BJ (cell line): Measurements from ENCODE around the gene IFNG. TPM values are rescaled to one million over a fixed set of nuclear protein-coding genes. Genes with fewer than 3 reads are reported as not detected.

Source experiments
- CTCF ChIA-PET: fragments of 350-600 bp; formaldehyde crosslinking; extraction: SDS; loops from one replicate; lab custom pipeline; 2021; ENCODE audit warnings: antibody characterized with exemption, inconsistent platforms; lab: Yijun Ruan, JAX
- POLR2A ChIA-PET: fragments of 300-600 bp; sonication (Branson Sonifier 250); formaldehyde crosslinking; extraction: SDS; loops from one replicate; lab custom pipeline; 2021; ENCODE audit warnings: antibody characterized with exemption; lab: Charles Lee
- DNase-seq: peaks from one replicate; pipeline ENCODE4 v3.0.0-alpha.2; 2011; ENCODE audit warnings: low read depth
- H3K27me3 ChIP-seq: 2 replicates; pipeline ENCODE4 v1.6.0; 2011; ENCODE audit warnings: low read length; ENCODE audit not compliant: control insufficient read depth, insufficient read depth
- H3K36me3 ChIP-seq: 2 replicates; pipeline ENCODE4 v1.5.1; 2011; ENCODE audit warnings: low read length; ENCODE audit not compliant: control insufficient read depth, insufficient read depth
- H3K4me3 ChIP-seq: 2 replicates; pipeline ENCODE4 v1.5.1; 2011; ENCODE audit warnings: low read depth, mild to moderate bottlenecking, control low read depth, low read length
- polyA plus RNA-seq: library from polyadenylated mRNA; depleted of rRNA; stranded (reverse); fragments of >200 nt; gene quantifications from 2 replicates; pipeline ENCODE4 v1.2.3, GENCODE V29; 2011
- TF ChIP-seq, protein P1 (sequence below): IDR thresholded peaks from 2 replicates; pipeline ENCODE4 v1.5.1; 2011; ENCODE audit warnings: low read depth, mild to moderate bottlenecking, control low read depth, inconsistent platforms, low read length, moderate library complexity; ENCODE audit not compliant: insufficient read depth

The IFNG gene
- polyA plus RNA-seq, 1 experiment, result not detected

DNA sequence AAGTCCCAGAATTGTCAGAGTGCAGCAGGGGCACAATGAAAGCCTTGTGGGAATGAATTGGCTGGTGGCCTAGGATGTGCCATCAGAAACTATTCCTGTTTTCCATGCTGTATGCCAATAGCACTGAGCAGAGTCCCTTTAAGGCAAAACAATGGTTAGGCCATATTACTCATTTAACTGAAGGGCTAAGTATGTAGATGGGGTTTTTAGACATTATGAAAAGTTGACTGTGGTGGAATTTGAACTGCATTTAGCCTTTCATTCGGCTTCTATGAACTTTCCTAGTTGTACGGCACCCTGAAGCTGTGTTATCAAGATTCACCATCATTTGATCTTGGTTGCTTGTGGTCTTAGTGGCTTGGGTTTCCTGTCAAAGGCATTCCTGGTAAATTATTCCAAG, 41.3 kb upstream of the IFNG start:
- H3K4me3 ChIP-seq, result no peak overlapping the region
- H3K27me3 ChIP-seq, result peaks cover 11% of the 10 kb centered on the region
- H3K36me3 ChIP-seq, result no peaks in the 10 kb centered on the region
- TF ChIP-seq, protein P1, sequence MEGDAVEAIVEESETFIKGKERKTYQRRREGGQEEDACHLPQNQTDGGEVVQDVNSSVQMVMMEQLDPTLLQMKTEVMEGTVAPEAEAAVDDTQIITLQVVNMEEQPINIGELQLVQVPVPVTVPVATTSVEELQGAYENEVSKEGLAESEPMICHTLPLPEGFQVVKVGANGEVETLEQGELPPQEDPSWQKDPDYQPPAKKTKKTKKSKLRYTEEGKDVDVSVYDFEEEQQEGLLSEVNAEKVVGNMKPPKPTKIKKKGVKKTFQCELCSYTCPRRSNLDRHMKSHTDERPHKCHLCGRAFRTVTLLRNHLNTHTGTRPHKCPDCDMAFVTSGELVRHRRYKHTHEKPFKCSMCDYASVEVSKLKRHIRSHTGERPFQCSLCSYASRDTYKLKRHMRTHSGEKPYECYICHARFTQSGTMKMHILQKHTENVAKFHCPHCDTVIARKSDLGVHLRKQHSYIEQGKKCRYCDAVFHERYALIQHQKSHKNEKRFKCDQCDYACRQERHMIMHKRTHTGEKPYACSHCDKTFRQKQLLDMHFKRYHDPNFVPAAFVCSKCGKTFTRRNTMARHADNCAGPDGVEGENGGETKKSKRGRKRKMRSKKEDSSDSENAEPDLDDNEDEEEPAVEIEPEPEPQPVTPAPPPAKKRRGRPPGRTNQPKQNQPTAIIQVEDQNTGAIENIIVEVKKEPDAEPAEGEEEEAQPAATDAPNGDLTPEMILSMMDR, result no peak
- peak; percentile 4 for DNase-seq
- ChIA-PET POLR2A (no interaction called here), CTCF (interaction anchor here (1.2 kb wide), 1 partner anchor 21 kb away, joined by 3 read pairs; no protein-coding TSS in a partner anchor)

DNA sequence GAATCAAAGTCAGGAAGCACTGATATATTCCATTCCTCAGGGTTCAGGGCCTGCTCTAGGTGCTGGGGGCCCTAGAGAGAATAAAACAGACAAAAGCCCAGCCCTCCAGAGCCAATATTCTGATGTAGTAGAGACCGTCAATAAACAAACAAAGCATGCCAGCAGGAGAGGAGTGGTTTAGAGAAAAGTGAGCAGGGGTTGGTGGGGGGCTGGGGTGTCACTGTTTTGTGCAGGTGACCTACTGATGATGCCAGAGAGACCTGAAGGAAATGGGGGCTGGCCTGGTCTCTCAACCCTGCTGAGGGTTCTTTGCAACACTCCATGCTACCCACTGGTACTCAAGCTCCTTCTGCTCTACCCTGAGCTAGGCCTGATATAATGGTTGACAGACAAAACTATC, 39.6 kb upstream of the IFNG start:
- DNase-seq, result no peak
- TF ChIP-seq, protein P1, result no peak
- Histone ChIP-seq H3K27me3 (peaks cover 10% of the 10 kb centered on the region), H3K4me3 (no peak overlapping the region), H3K36me3 (no peaks in the 10 kb centered on the region)
- CTCF ChIA-PET, result interaction anchor here (1.4 kb wide), 1 partner anchor 10 kb away, joined by 3 read pairs; no protein-coding TSS in a partner anchor
- POLR2A ChIA-PET, result no interaction called here

DNA sequence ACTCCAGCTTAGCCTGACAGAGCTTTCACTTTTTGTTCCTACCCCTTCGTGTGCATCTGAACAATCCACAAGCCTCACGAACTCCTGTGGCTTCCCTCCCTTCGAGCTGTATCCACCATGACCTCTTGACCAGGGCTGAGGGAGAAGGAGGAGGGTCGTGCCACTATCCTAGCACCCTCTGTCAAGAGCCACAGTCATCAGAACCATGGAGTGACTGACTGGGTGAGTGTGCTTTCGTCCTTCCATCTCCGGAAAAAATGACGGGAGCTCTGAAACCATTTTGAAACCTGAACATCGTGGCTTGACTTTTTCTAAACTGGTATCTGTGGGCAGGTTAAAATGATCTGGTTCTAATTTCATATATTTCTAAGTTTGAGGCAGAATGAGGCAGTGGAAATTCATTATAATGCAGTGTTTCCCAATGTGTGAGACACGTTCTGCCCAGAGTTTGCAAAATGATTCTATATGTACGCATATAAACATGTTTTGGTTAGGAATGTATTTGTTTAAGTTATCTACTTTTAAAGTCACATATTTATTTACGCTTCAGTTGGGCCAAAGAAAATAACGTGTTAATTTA, 39.1 kb upstream of the IFNG start:
- TF ChIP-seq, protein P1, result no peak
- ChIA-PET POLR2A (no interaction called here), CTCF (interaction anchor here (0.9 to 1.4 kb wide), 2 partner anchors 9 to 25 kb away, joined by 3 read pairs; no protein-coding TSS in a partner anchor)
- Histone ChIP-seq H3K36me3 (no peaks in the 10 kb centered on the region), H3K4me3 (no peak overlapping the region), H3K27me3 (peaks cover 9% of the 10 kb centered on the region)
- DNase-seq, result no peak

DNA sequence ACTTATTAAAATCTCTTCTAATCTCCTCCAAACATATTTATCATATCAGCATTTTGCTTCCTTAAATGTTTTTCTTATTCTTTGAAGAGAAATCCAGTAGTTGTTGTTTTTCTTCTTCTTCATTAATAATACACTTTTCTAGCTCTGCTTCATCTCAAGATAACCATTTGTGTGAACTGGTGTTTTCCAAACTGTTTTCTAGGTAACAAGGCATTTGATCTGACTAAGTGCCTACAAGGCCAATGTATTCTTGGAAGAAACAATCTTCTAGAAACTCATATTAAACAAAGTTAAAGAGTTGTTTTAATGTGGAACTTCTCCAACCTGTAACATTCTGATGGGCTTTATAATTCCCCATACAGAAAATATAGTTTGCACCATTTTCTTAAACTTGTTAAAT, 30.8 kb upstream of the IFNG start:
- ChIA-PET CTCF (no interaction called here), POLR2A (no interaction called here)
- Histone ChIP-seq H3K4me3 (no peak overlapping the region), H3K27me3 (peaks cover 7% of the 10 kb centered on the region; the same call in 1 of the 2 replicates), H3K36me3 (no peaks in the 10 kb centered on the region)
- TF ChIP-seq, protein P1, result no peak
- no peak for DNase-seq

DNA sequence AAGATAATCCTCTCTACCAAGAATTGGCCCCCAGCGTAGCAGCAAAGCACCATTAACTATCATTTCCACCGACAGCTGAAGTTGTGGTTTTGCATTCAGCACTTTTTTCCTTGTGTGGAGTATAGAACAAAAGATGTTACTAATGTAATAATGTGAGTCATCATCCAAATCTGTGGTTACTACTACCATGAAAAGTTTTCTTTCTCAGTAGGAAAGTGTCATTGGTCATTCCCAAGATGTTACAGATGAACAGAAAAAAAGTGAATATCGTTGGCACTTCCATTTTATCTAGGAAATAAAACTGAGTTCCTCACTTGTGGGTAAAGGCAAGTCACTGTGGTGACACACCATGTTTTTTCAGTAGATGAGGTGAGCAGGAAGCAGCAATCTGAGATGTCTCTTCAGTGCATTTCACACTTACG, 30.3 kb upstream of the IFNG start:
- peaks cover 7% of the 10 kb centered on the region; the same call in 1 of the 2 replicates for H3K27me3 ChIP-seq
- ChIA-PET CTCF (interaction anchor here (1.3 to 1.5 kb wide), 2 partner anchors 10 to 33 kb away, joined by 3 read pairs; no protein-coding TSS in a partner anchor), POLR2A (no interaction called here)
- no peak overlapping the region for H3K4me3 ChIP-seq
- TF ChIP-seq, protein P1, result no peak
- H3K36me3 ChIP-seq, result no peaks in the 10 kb centered on the region
- no peak for DNase-seq
